SK-N-SH (cell line): ENCODE measurements around the gene LGR5. TPM values are rescaled to one million over a fixed set of nuclear protein-coding genes. Genes with fewer than 3 reads are reported as not detected.

ENCODE experiments used
- CTCF ChIA-PET: fragments of 300-600, 350-600 bp; formaldehyde crosslinking; extraction: SDS; loops from one replicate; lab custom pipeline; 2021; lab: Yijun Ruan, JAX
- POLR2A ChIA-PET: fragments of 350-600 bp; sonication (Branson Sonifier 250); formaldehyde crosslinking; extraction: SDS; loops from one replicate; lab custom pipeline; 2020; ENCODE audit warnings: antibody characterized with exemption, inconsistent platforms; lab: Yijun Ruan, JAX
- DNase-seq: peaks from one replicate; pipeline ENCODE4 v3.0.0; 2012
- H2AFZ ChIP-seq: fragments of 200-600 bp; sonication (generic); 2 replicates; pipeline ENCODE4 v1.8.1; 2016; ENCODE audit warnings: antibody characterized with exemption, mild to moderate bottlenecking, low read depth
- H3F3A ChIP-seq: fragments of 200-600 bp; sonication (generic); replicated peaks from 2 replicates; pipeline ENCODE3; 2016; ENCODE audit warnings: antibody characterized with exemption, mild to moderate bottlenecking; ENCODE audit not compliant: insufficient read depth
- H3K27ac ChIP-seq, 2 experiments: fragments of 200-500 bp in 1 of 2; fragments of 200-600 bp in 1 of 2; sonication (Bioruptor generic) in 1 of 2; sonication (generic), shearing (Covaris generic) in 1 of 2; 2 replicates each; pipeline versions ENCODE4 v1.5.1 to v1.6.1; 2014 to 2016; ENCODE audit warnings: low read depth in 2 of 2, inconsistent platforms in 1 of 2, low read length in 1 of 2, mild to moderate bottlenecking in 1 of 2, mixed read lengths in 1 of 2
- H3K27me3 ChIP-seq: fragments of 200-600 bp; sonication (generic), shearing (Covaris generic); 2 replicates; pipeline ENCODE4 v1.6.1; 2016; ENCODE audit warnings: mixed run types; ENCODE audit not compliant: insufficient read depth
- H3K36me3 ChIP-seq, 2 experiments: fragments of 200-500 bp in 1 of 2; fragments of 200-600 bp in 1 of 2; sonication (Bioruptor generic) in 1 of 2; sonication (generic) in 1 of 2; replicated peaks in 1 of 2; 2 replicates each; pipeline versions ENCODE3 to v1.5.1; 2014 to 2016; ENCODE audit warnings: low read length in 1 of 2, mild to moderate bottlenecking in 1 of 2; ENCODE audit not compliant: insufficient read depth in 2 of 2, control insufficient read depth in 1 of 2
- H3K4me1 ChIP-seq, 2 experiments: fragments of 200-500 bp in 1 of 2; fragments of 200-600 bp in 1 of 2; sonication (Bioruptor generic) in 1 of 2; sonication (generic), shearing (Covaris generic) in 1 of 2; 2 replicates each; pipeline versions ENCODE4 v1.5.1 to v1.6.1; 2014 to 2016; ENCODE audit warnings: low read depth in 1 of 2, low read length in 1 of 2, mixed run types in 1 of 2; ENCODE audit not compliant: insufficient read depth in 2 of 2, control insufficient read depth in 1 of 2
- H3K4me2 ChIP-seq: fragments of 200-600 bp; sonication (generic), shearing (Covaris generic); 2 replicates; pipeline ENCODE4 v1.6.1; 2017; ENCODE audit warnings: mixed run types
- H3K4me3 ChIP-seq, 2 experiments: fragments of 200-500 bp in 1 of 2; fragments of 200-600 bp in 1 of 2; sonication (Bioruptor generic) in 1 of 2; sonication (generic), shearing (Covaris generic) in 1 of 2; 2 replicates each; pipeline versions ENCODE4 v1.5.1 to v1.8.1; 2014 to 2016; ENCODE audit warnings: low read depth in 2 of 2, inconsistent platforms in 1 of 2, low read length in 1 of 2, mild to moderate bottlenecking in 1 of 2, mixed read lengths in 1 of 2, moderate library complexity in 1 of 2
- H3K79me2 ChIP-seq: fragments of 200-600 bp; sonication (generic); 2 replicates; pipeline ENCODE4 v1.8.1; 2017; ENCODE audit warnings: mild to moderate bottlenecking; ENCODE audit not compliant: insufficient read depth
- H3K9ac ChIP-seq: fragments of 200-600 bp; sonication (generic); 2 replicates; pipeline ENCODE4 v1.6.1; 2017; ENCODE audit warnings: mixed run types
- H3K9me2 ChIP-seq: fragments of 200-600 bp; sonication (generic); 2 replicates; pipeline ENCODE4 v1.6.1; 2017; ENCODE audit warnings: mixed run types
- H3K9me3 ChIP-seq: fragments of 200-600 bp; sonication (generic); 2 replicates; pipeline ENCODE4 v1.6.1; 2017; ENCODE audit warnings: mixed run types, mild to moderate bottlenecking, moderate library complexity
- H4K20me1 ChIP-seq: fragments of 200-600 bp; sonication (generic); 2 replicates; pipeline ENCODE4 v1.6.1; 2017; ENCODE audit warnings: mild to moderate bottlenecking, mixed run types; ENCODE audit not compliant: insufficient read depth
- ELF1 ChIP-seq: IDR thresholded peaks from 2 replicates; pipeline ENCODE4 v1.4.0; 2012
- EZH2phosphoT487 ChIP-seq: fragments of 200-600 bp; sonication (generic); IDR thresholded peaks from 2 replicates; pipeline ENCODE4 v1.6.1; 2017; ENCODE audit warnings: low read depth, mixed run types, mild to moderate bottlenecking, antibody characterized with exemption, moderate library complexity, borderline replicate concordance
- FOXJ3 ChIP-seq: sonication (generic); formaldehyde crosslinking; IDR thresholded peaks from 2 replicates; pipeline ENCODE4 v1.5.1; 2020; ENCODE audit warnings: mild to moderate bottlenecking, missing genetic modification reagents
- GABPA ChIP-seq: IDR thresholded peaks from 2 replicates; pipeline ENCODE4 v1.4.0; 2012; ENCODE audit warnings: low read depth, mild to moderate bottlenecking
- GATA2 ChIP-seq: sonication (generic); formaldehyde crosslinking; IDR thresholded peaks from 2 replicates; pipeline ENCODE4 v1.5.0; 2020; ENCODE audit warnings: mild to moderate bottlenecking, missing genetic modification reagents
- POLR2AphosphoS5 ChIP-seq: IDR thresholded peaks from 2 replicates; pipeline ENCODE4 v1.6.1; 2012; ENCODE audit warnings: low read depth, low read length
- RFX5 ChIP-seq: IDR thresholded peaks from 2 replicates; pipeline ENCODE4 v1.6.1; 2012; ENCODE audit warnings: mild to moderate bottlenecking, improper control_type of control experiment, low read length
- RXRA ChIP-seq: IDR thresholded peaks from 2 replicates; pipeline ENCODE4 v1.4.0; 2012; ENCODE audit warnings: low read depth, mild to moderate bottlenecking, borderline replicate concordance
- SMC3 ChIP-seq: IDR thresholded peaks from 2 replicates; pipeline ENCODE4 v1.6.1; 2012; ENCODE audit warnings: low read depth, low read length, improper control_type of control experiment
- TAF1 ChIP-seq: IDR thresholded peaks from 2 replicates; pipeline ENCODE4 v1.6.1; 2012; ENCODE audit warnings: low read depth, mild to moderate bottlenecking, low read length, moderate library complexity, borderline replicate concordance
- TEAD4 ChIP-seq: IDR thresholded peaks from 2 replicates; pipeline ENCODE4 v1.4.0; 2012; ENCODE audit warnings: mild to moderate bottlenecking, borderline replicate concordance; ENCODE audit not compliant: insufficient read depth
- WGBS: methylation state at CpG from one replicate; pipeline ENCODE4 v1.1.6; 2017; ENCODE audit warnings: low lambda C conversion rate; 5-methylcytosine and 5-hydroxymethylcytosine counted together
- polyA plus RNA-seq, 3 experiments: library from polyadenylated mRNA; depleted of rRNA; stranded (reverse); fragments of >200 nt; gene quantifications; 2 replicates each; pipeline ENCODE4 v1.2.3, GENCODE V29; 2012
- TF ChIP-seq, protein P1 (sequence below): fragments of 150-350 bp; IDR thresholded peaks from 2 replicates; pipeline ENCODE4 v1.6.1; 2016; ENCODE audit warnings: mild to moderate bottlenecking, low read depth, low read length
- TF ChIP-seq, protein P2 (sequence below): fragments of 200-600 bp; sonication (generic); IDR thresholded peaks from 2 replicates; pipeline ENCODE4 v1.6.1; 2017; ENCODE audit warnings: antibody characterized with exemption, mild to moderate bottlenecking, moderate library complexity
- TF ChIP-seq, protein P3 (sequence below): IDR thresholded peaks from 2 replicates; pipeline ENCODE4 v1.4.0; 2012; ENCODE audit warnings: low read depth, borderline replicate concordance
- TF ChIP-seq, protein P4 (sequence below): IDR thresholded peaks from 2 replicates; pipeline ENCODE4 v1.6.1; 2012; ENCODE audit warnings: mild to moderate bottlenecking, low read depth, low read length, moderate library complexity
- TF ChIP-seq, protein P5 (sequence below): IDR thresholded peaks from 2 replicates; pipeline ENCODE4 v1.4.0; 2012; ENCODE audit warnings: low read depth, borderline replicate concordance

LGR5 gene
- polyA plus RNA-seq, 1 of the 3 experiments (the other 2 are of a cell fraction) = 1.4 TPM

DNA sequence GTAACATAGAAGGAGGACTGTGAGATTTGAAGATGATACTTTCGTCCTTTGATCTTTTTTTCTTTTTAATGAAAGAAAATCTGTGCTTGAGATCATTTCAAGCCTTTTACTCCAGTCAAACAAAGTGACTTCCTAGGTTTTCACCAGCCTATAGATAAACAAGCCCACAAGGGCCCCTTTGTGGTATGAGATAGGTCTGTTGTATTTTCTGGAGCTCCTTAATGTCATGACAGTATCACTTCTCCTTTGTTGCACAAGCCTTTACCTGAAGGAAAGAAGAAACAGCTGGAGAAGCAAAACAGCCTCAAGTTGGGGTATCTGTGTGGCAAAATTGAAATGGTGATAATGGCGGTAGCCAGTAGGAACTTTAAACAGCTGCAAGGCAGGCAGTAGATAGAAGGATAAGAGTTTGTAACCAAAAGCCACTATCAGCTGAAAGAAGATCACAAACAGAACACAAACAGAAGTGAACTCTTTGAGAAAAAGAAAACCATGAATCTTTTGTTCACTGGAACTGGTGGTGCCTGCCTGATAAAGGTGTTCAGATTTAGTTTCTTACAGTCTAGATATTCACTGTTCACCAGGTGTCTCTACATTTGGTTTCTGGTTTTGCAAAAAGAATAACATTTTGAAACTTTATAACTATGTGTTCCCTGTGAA, 96.8 kb downstream of the LGR5 start:
- Histone ChIP-seq H3K27me3 (no peaks in the 10 kb centered on the region), H2AFZ (no peak overlapping the region), H4K20me1 (no peaks in the 10 kb centered on the region), H3K27ac (no peak overlapping the region), H3K36me3 (no peaks in the 10 kb centered on the region), H3K79me2 (no peaks in the 10 kb centered on the region), H3K9me2 (no peaks in the 10 kb centered on the region), H3K9me3 (no peaks in the 10 kb centered on the region), H3K9ac (no peak overlapping the region), H3K4me2 (no peak overlapping the region), H3F3A (no peaks in the 10 kb centered on the region), H3K4me1 (peaks cover 0 to 5% of the 10 kb centered on the region in 2 experiments; a peak in 1 of 4 replicates), H3K4me3 (no peak overlapping the region)
- DNase-seq = no peak
- TF ChIP-seq, protein P1, sequence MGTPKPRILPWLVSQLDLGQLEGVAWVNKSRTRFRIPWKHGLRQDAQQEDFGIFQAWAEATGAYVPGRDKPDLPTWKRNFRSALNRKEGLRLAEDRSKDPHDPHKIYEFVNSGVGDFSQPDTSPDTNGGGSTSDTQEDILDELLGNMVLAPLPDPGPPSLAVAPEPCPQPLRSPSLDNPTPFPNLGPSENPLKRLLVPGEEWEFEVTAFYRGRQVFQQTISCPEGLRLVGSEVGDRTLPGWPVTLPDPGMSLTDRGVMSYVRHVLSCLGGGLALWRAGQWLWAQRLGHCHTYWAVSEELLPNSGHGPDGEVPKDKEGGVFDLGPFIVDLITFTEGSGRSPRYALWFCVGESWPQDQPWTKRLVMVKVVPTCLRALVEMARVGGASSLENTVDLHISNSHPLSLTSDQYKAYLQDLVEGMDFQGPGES = no peak
- TF ChIP-seq SMC3 = no peak
- no peak for TF ChIP-seq TAF1
- no peak for TF ChIP-seq RFX5
- TF ChIP-seq FOXJ3 (CRISPR knock-in tag) = no peak
- TF ChIP-seq GATA2 = no peak
- TF ChIP-seq ELF1 = no peak
- TF ChIP-seq TEAD4 = no peak
- TF ChIP-seq, protein P2, sequence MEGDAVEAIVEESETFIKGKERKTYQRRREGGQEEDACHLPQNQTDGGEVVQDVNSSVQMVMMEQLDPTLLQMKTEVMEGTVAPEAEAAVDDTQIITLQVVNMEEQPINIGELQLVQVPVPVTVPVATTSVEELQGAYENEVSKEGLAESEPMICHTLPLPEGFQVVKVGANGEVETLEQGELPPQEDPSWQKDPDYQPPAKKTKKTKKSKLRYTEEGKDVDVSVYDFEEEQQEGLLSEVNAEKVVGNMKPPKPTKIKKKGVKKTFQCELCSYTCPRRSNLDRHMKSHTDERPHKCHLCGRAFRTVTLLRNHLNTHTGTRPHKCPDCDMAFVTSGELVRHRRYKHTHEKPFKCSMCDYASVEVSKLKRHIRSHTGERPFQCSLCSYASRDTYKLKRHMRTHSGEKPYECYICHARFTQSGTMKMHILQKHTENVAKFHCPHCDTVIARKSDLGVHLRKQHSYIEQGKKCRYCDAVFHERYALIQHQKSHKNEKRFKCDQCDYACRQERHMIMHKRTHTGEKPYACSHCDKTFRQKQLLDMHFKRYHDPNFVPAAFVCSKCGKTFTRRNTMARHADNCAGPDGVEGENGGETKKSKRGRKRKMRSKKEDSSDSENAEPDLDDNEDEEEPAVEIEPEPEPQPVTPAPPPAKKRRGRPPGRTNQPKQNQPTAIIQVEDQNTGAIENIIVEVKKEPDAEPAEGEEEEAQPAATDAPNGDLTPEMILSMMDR = no peak
- TF ChIP-seq, protein P3, sequence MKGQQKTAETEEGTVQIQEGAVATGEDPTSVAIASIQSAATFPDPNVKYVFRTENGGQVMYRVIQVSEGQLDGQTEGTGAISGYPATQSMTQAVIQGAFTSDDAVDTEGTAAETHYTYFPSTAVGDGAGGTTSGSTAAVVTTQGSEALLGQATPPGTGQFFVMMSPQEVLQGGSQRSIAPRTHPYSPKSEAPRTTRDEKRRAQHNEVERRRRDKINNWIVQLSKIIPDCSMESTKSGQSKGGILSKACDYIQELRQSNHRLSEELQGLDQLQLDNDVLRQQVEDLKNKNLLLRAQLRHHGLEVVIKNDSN = no peak
- TF ChIP-seq, protein P4, sequence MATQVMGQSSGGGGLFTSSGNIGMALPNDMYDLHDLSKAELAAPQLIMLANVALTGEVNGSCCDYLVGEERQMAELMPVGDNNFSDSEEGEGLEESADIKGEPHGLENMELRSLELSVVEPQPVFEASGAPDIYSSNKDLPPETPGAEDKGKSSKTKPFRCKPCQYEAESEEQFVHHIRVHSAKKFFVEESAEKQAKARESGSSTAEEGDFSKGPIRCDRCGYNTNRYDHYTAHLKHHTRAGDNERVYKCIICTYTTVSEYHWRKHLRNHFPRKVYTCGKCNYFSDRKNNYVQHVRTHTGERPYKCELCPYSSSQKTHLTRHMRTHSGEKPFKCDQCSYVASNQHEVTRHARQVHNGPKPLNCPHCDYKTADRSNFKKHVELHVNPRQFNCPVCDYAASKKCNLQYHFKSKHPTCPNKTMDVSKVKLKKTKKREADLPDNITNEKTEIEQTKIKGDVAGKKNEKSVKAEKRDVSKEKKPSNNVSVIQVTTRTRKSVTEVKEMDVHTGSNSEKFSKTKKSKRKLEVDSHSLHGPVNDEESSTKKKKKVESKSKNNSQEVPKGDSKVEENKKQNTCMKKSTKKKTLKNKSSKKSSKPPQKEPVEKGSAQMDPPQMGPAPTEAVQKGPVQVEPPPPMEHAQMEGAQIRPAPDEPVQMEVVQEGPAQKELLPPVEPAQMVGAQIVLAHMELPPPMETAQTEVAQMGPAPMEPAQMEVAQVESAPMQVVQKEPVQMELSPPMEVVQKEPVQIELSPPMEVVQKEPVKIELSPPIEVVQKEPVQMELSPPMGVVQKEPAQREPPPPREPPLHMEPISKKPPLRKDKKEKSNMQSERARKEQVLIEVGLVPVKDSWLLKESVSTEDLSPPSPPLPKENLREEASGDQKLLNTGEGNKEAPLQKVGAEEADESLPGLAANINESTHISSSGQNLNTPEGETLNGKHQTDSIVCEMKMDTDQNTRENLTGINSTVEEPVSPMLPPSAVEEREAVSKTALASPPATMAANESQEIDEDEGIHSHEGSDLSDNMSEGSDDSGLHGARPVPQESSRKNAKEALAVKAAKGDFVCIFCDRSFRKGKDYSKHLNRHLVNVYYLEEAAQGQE = no peak
- TF ChIP-seq RXRA = no peak
- TF ChIP-seq, protein P5, sequence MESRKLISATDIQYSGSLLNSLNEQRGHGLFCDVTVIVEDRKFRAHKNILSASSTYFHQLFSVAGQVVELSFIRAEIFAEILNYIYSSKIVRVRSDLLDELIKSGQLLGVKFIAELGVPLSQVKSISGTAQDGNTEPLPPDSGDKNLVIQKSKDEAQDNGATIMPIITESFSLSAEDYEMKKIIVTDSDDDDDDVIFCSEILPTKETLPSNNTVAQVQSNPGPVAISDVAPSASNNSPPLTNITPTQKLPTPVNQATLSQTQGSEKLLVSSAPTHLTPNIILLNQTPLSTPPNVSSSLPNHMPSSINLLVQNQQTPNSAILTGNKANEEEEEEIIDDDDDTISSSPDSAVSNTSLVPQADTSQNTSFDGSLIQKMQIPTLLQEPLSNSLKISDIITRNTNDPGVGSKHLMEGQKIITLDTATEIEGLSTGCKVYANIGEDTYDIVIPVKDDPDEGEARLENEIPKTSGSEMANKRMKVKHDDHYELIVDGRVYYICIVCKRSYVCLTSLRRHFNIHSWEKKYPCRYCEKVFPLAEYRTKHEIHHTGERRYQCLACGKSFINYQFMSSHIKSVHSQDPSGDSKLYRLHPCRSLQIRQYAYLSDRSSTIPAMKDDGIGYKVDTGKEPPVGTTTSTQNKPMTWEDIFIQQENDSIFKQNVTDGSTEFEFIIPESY = no peak
- no peak for TF ChIP-seq GABPA
- TF ChIP-seq EZH2phosphoT487 = no peak
- no peak for TF ChIP-seq POLR2AphosphoS5
- POLR2A ChIA-PET = no interaction called here
- CTCF ChIA-PET = interaction anchor here (1.3 to 1.4 kb wide), 2 partner anchors 12 to 15 kb away, joined by 3 read pairs; no protein-coding TSS in a partner anchor
- WGBS = 70% methylated on average over 2 of the region's 2 CpGs
